ENCODE data around the gene PLXNA2.

PLXNA2 gene

GRCh38 chr1:208036918-208037766, 207.0 kb downstream of the PLXNA2 start:
- DNase-seq: no peak

GRCh38 chr1:208036106-208036808, 207.9 kb downstream of the PLXNA2 start:
- DNase-seq: no peak

GRCh38 chr1:208034135-208034534, 210.0 kb downstream of the PLXNA2 start:
- DNase-seq: no peak

GRCh38 chr1:208033236-208033635, 210.9 kb downstream of the PLXNA2 start:
- no peak for DNase-seq

- DNase-seq: no peak
Observed at GRCh38 chr1:208031932-208032320, 212.3 kb downstream of the PLXNA2 start.

- DNase-seq: no peak
Observed at GRCh38 chr1:208031316-208031931, 212.8 kb downstream of the PLXNA2 start.

- peak; percentile 93 for DNase-seq
Observed at GRCh38 chr1:208030288-208031091, 213.7 kb downstream of the PLXNA2 start.

GRCh38 chr1:208029381-208030287, 214.6 kb downstream of the PLXNA2 start:
- DNase-seq: peak; percentile 75

GRCh38 chr1:208028526-208028925, 215.7 kb downstream of the PLXNA2 start:
- no peak for DNase-seq

- no peak for DNase-seq
Observed at GRCh38 chr1:208027861-208028260, 216.3 kb downstream of the PLXNA2 start.

- DNase-seq: no peak
Observed at GRCh38 chr1:208026880-208027438, 217.2 kb downstream of the PLXNA2 start.

GRCh38 chr1:208025031-208025430, 219.2 kb downstream of the PLXNA2 start:
- peak; percentile 62 for DNase-seq

- no peak for DNase-seq
Observed at GRCh38 chr1:208024406-208024805, 219.8 kb downstream of the PLXNA2 start.

GRCh38 chr1:208019257-208019656, 224.9 kb downstream of the PLXNA2 start:
- no peak for DNase-seq

- DNase-seq: no peak
Observed at GRCh38 chr1:208015255-208015654, 228.9 kb downstream of the PLXNA2 start.

GRCh38 chr1:208013210-208013609, 231.0 kb downstream of the PLXNA2 start:
- no peak for DNase-seq

- DNase-seq: no peak
Observed at GRCh38 chr1:208012721-208013120, 231.5 kb downstream of the PLXNA2 start.

GRCh38 chr1:208010487-208011071, 233.6 kb downstream of the PLXNA2 start:
- no peak for DNase-seq

GRCh38 chr1:208009706-208010444, 234.3 kb downstream of the PLXNA2 start:
- no peak for DNase-seq

GRCh38 chr1:208009303-208009702, 234.9 kb downstream of the PLXNA2 start:
- DNase-seq: no peak

Measured in right hindlimb (tissue), 1 donor.